Transverse colon (tissue), 4 donors: ENCODE measurements around the gene SCG5. TPM values are rescaled to one million over a fixed set of nuclear protein-coding genes. Genes with fewer than 3 reads are reported as not detected.

Source experiments
- DNase-seq: peaks from one replicate; pipeline ENCODE4 v3.0.0-alpha.2; 2019
- H3K27ac ChIP-seq, 4 donors: fragments of 200-600 bp; sonication (generic); 2 replicates each; pipeline ENCODE4 v1.5.1; 2016 to 2018; ENCODE audit warnings: inconsistent platforms in 4 of 4
- H3K27me3 ChIP-seq: fragments of 200-600 bp; sonication (generic); 2 replicates; pipeline ENCODE4 v1.5.1; 2017; ENCODE audit warnings: inconsistent platforms
- H3K36me3 ChIP-seq, 4 donors: fragments of 200-600 bp; sonication (generic); 2 replicates each; pipeline ENCODE4 v1.5.1; 2017 to 2019; ENCODE audit warnings: inconsistent platforms in 4 of 4
- H3K4me1 ChIP-seq, 4 donors: fragments of 200-600 bp; sonication (generic); 2 replicates each; pipeline ENCODE4 v1.5.1; 2017 to 2020; ENCODE audit warnings: inconsistent platforms in 4 of 4
- H3K4me3 ChIP-seq, 4 donors: fragments of 200-600 bp; sonication (generic); 1 replicate in 1 of 4; 2 replicates in 3 of 4; pipeline versions ENCODE4 v1.5.1 to v1.6.1; 2017 to 2019; ENCODE audit warnings: inconsistent platforms in 4 of 4
- H3K9me3 ChIP-seq, 2 donors: fragments of 200-600 bp; sonication (generic); 2 replicates each; pipeline ENCODE4 v1.5.1; 2017 to 2019; ENCODE audit warnings: inconsistent platforms in 2 of 2
- EP300 ChIP-seq: sonication (generic); formaldehyde crosslinking; IDR thresholded peaks from one replicate; pipeline ENCODE4 v1.6.1; 2017; ENCODE audit warnings: antibody characterized with exemption, low read depth
- POLR2A ChIP-seq: fragments of 450-650 bp; IDR thresholded peaks from one replicate; pipeline ENCODE4 v1.6.1; 2016; ENCODE audit warnings: antibody characterized with exemption, mild to moderate bottlenecking, moderate library complexity
- POLR2AphosphoS5 ChIP-seq, 3 donors: sonication (generic); formaldehyde crosslinking; IDR thresholded peaks; one replicate each; pipeline ENCODE4 v1.6.1; 2016; ENCODE audit warnings: antibody characterized with exemption in 3 of 3
- WGBS, 2 donors: methylation state at CpG; one replicate each; pipeline ENCODE4 v1.1.5; 2018; ENCODE audit warnings: low coverage in 1 of 2; 5-methylcytosine and 5-hydroxymethylcytosine counted together
- in situ Hi-C, 4 donors: fragments of 200-750 bp; cut with MboI; loops; one replicate each; pipeline versions ENCODE4 v1.15.0 to v1.15.1; 2017; ENCODE audit warnings: low sequenced_read_pairs in 3 of 4, low pct_ligation_motif_present in 1 of 4, low pct_unique_long_range_greater_than_20kb in 1 of 4
- intact Hi-C: fragments of 100-400 bp; cut with DNase I; formaldehyde crosslinking; loops from one replicate; pipeline ENCODE4 v1.15.1; 2023; ENCODE audit warnings: low total_unique reads
- total RNA-seq, 4 donors: library from RNA; depleted of rRNA; stranded (reverse); fragments of >200 nt; gene quantifications; one replicate each; pipeline ENCODE4 v1.1.0, GENCODE V29; 2016
- TF ChIP-seq, protein P1 (sequence below), 5 experiments: fragments of 200-600 bp in 3 of 5; fragments of 450-650 bp in 2 of 5; sonication (generic) in 3 of 5; IDR thresholded peaks; 1 replicate in 2 of 5; 2 replicates in 3 of 5; pipeline ENCODE4 v1.5.1; 2016 to 2017; ENCODE audit warnings: antibody characterized with exemption in 5 of 5, inconsistent platforms in 3 of 5, mild to moderate bottlenecking in 2 of 5, moderate library complexity in 1 of 5

Gene SCG5
- total RNA-seq, 4 donors from 2014 or later, result 1.6 to 5.2 TPM; not detected in 2

DNA sequence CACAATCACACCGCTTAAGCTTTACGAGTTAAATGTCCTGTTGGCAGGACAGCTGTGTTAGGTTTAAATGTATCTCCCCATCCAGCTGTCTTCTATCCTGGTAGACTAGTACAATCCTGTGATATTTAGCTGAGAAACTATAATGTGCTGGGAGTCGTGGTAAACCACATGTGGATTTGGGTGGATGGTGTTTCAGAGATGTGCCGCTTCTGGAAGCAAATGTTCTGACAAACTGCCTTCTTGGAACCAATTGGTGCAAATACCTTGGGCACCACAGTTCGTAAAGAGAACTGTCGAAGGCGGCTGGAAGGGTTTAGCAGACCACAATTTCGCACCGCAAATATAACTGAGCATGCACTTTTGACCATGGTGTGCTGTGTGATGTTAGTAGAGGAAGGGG is 15.0 kb downstream of the SCG5 start:
- Histone ChIP-seq H3K27ac (no peak overlapping the region), H3K9me3 (no peaks in the 10 kb centered on the region), H3K4me1 (no peaks in the 10 kb centered on the region), H3K27me3 (no peaks in the 10 kb centered on the region), H3K36me3 (no peaks in the 10 kb centered on the region), H3K4me3 (no peak overlapping the region)
- WGBS, 2 donors, result 91 to 93% methylated on average over 2 to 9 of the region's 9 CpGs
- no peak for DNase-seq
- in situ Hi-C loops, result loop anchor here (10.0 to 25.0 kb wide), 5 partner anchors 181 to 1056 kb away; no protein-coding TSS in a partner anchor
- intact Hi-C loops, result no loop called here
- TF ChIP-seq, protein P1, sequence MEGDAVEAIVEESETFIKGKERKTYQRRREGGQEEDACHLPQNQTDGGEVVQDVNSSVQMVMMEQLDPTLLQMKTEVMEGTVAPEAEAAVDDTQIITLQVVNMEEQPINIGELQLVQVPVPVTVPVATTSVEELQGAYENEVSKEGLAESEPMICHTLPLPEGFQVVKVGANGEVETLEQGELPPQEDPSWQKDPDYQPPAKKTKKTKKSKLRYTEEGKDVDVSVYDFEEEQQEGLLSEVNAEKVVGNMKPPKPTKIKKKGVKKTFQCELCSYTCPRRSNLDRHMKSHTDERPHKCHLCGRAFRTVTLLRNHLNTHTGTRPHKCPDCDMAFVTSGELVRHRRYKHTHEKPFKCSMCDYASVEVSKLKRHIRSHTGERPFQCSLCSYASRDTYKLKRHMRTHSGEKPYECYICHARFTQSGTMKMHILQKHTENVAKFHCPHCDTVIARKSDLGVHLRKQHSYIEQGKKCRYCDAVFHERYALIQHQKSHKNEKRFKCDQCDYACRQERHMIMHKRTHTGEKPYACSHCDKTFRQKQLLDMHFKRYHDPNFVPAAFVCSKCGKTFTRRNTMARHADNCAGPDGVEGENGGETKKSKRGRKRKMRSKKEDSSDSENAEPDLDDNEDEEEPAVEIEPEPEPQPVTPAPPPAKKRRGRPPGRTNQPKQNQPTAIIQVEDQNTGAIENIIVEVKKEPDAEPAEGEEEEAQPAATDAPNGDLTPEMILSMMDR (IDR thresholded peaks at IDR 0.05), result no peak
- TF ChIP-seq POLR2A, result no peak
- no peak for TF ChIP-seq EP300
- no peak for TF ChIP-seq POLR2AphosphoS5 (IDR thresholded peaks at IDR 0.05)

DNA sequence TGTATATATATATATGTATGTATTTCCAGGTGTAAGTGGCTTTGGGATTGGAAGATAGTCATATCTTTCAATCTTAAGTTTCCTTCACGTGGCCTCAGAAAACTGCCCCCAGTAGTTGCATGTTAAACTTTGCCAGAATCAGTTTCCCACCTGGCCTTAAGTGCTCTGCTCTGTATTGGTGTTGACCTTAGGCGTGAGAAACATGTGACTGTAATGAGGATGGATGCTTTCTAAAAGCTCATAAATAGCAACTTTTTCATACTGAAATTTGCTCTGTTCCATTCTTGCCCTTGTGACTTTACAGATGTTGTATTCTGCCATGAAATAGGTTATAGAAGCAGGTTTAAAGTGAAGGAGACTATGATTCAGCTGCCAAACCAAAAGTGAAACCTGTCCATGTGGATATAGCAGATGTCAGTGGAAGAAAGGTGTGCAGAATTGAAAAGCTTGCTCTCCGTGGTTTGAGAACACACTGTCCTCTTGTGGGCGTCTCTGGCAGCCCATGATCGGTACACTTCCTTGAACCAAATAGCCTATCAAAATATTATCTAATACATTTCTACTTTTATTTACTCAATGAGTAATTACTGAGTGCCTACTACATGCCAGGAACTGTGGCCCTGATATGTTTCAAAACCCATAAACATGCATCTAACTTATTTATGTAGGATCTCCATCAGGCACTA is 15.8 kb downstream of the SCG5 start:
- 39 to 41% methylated on average over 5 of the region's 5 CpGs for WGBS, 2 donors
- intact Hi-C loops (no loop called here), in situ Hi-C loops (loop anchor here (10.0 to 25.0 kb wide), 5 partner anchors 180 to 1055 kb away; no protein-coding TSS in a partner anchor)
- Histone ChIP-seq H3K9me3 (no peaks in the 10 kb centered on the region), H3K4me3 (no peak overlapping the region), H3K27ac (no peak overlapping the region), H3K4me1 (no peaks in the 10 kb centered on the region), H3K36me3 (no peaks in the 10 kb centered on the region), H3K27me3 (no peaks in the 10 kb centered on the region)
- TF ChIP-seq POLR2AphosphoS5 (IDR thresholded peaks at IDR 0.05) (no peak), POLR2A (no peak)
- TF ChIP-seq, protein P1 (IDR thresholded peaks at IDR 0.05), result peak in 3 of 5 experiments; percentile 14 to 16 (median 14)
- DNase-seq, result peak; percentile 18

DNA sequence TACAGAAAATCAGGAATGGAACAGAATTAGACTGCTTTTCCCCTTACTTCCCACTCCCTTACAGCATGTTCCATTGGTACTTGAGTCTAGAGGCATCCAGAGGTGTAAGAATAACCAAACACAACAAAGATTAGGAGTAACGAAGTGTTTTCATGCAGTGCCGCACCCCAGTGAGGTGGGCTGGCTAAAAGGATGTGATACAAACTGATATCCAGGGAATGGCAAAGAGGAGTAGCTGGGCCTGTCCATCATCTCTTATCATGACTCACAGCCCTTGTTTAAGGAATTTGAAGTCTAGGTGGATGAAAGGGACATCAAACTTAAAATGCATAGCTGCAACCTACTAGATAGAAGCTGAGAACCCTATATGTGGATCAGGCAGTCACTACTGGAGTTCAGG is 16.4 kb downstream of the SCG5 start:
- Histone ChIP-seq H3K4me3 (no peak overlapping the region), H3K27ac (no peak overlapping the region), H3K4me1 (no peaks in the 10 kb centered on the region), H3K27me3 (no peaks in the 10 kb centered on the region), H3K9me3 (no peaks in the 10 kb centered on the region), H3K36me3 (no peaks in the 10 kb centered on the region)
- WGBS, 2 donors, result 93% methylated on average over 2 of the region's 2 CpGs; no CpG with 5 or more reads in 1 of the 2 donors
- intact Hi-C loops, result no loop called here
- TF ChIP-seq POLR2A (no peak), EP300 (no peak), POLR2AphosphoS5 (IDR thresholded peaks at IDR 0.05) (no peak)
- TF ChIP-seq, protein P1 (IDR thresholded peaks at IDR 0.05), result no peak
- DNase-seq, result no peak
- in situ Hi-C loops, result loop anchor here (10.0 to 25.0 kb wide), 5 partner anchors 179 to 1054 kb away; no protein-coding TSS in a partner anchor

DNA sequence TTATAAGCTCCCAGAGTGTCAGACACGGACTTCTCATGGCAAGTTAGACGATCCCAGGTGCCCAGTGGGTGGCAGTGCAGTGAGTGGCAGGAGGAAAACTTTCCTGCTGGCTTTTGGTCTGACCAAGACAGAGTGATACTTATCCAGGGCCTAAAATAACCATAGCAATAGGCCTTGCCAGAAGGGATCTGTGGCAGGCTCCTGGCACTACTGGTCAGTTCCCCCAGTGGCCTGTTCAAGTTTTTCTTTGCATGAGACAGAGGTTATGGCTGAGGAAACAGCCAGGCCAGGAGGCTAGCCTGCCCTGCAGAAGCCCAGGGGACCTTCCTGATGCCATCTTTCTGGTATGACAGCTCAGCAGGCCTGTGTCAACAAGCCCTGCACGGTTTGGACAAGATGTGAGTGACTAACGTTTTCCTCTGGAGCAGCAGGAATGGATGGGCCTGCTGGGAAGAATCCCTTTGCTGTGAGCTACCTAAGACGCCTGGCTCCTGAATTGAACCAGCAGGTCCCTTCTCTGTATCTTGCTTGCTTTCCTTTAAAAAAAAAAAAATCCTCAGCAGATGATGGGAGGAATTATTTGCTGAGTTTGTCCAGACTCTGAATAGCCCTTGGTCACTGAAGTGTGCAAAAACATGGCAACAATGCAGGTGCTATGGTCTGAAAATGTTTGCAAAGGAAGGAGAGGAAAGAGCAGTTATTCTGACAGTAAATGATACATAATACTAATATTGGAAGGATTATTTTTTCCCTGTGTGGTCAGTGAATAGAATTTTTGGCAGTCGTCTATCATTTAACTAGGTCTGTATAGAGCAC is 18.0 kb downstream of the SCG5 start:
- Histone ChIP-seq H3K36me3 (no peaks in the 10 kb centered on the region), H3K27ac (peak overlapping the region in 1 of 4 donors; percentile 14), H3K4me1 (no peaks in the 10 kb centered on the region), H3K4me3 (no peak overlapping the region), H3K27me3 (no peaks in the 10 kb centered on the region), H3K9me3 (no peaks in the 10 kb centered on the region)
- no peak for DNase-seq
- in situ Hi-C loops (loop anchor here (5.0 to 25.0 kb wide), 6 partner anchors 178 to 1053 kb away; no protein-coding TSS in a partner anchor), intact Hi-C loops (loop anchor here (5.0 kb wide), 1 partner anchor 333 kb away; no protein-coding TSS in a partner anchor)
- 60 to 68% methylated on average over 3 to 6 of the region's 6 CpGs for WGBS, 2 donors
- TF ChIP-seq, protein P1 (IDR thresholded peaks at IDR 0.05), result no peak
- TF ChIP-seq POLR2AphosphoS5 (IDR thresholded peaks at IDR 0.05), result no peak
- no peak for TF ChIP-seq EP300
- no peak for TF ChIP-seq POLR2A
